IMR-90 (cell line): ENCODE results near the gene NPTX2. TPM values are rescaled to one million over a fixed set of nuclear protein-coding genes. Genes with fewer than 3 reads are reported as not detected.

Experiments
- ATAC-seq: fragments of 200-7000 bp; cut with Tn5 transposase; 2 replicates; pipeline ENCODE4 v1.9.1; 2020; ENCODE audit warnings: low read depth, mild to moderate bottlenecking, moderate library complexity
- BruUV-seq: library from RNA; stranded (reverse); fragments of 400-500 nt; replicated peaks from 2 replicates; lab custom pipeline; 2021; lab: Mats Ljungman, UMichigan
- CTCF ChIA-PET: fragments of 300-600 bp; formaldehyde crosslinking; extraction: SDS; loops from one replicate; lab custom pipeline; 2021; ENCODE audit warnings: antibody characterized with exemption; lab: Yijun Ruan, JAX
- POLR2A ChIA-PET: fragments of 300-600 bp; sonication (Branson Sonifier 250); formaldehyde crosslinking; loops from one replicate; lab custom pipeline; 2022; ENCODE audit warnings: antibody characterized with exemption; ENCODE audit not compliant: unreplicated experiment; lab: Charles Lee
- DNase-seq: peaks from one replicate; pipeline ENCODE4 v3.0.0; 2013
- H2AFZ ChIP-seq: replicated peaks from 2 replicates; pipeline ENCODE3; 2013; ENCODE audit warnings: low read length, mild to moderate bottlenecking; ENCODE audit not compliant: poor library complexity
- H2AK5ac ChIP-seq: 2 replicates; pipeline ENCODE4 v1.6.1; 2013; ENCODE audit warnings: low read depth, low read length, inconsistent platforms
- H2AK9ac ChIP-seq: replicated peaks from 2 replicates; pipeline ENCODE3; 2013; ENCODE audit warnings: mild to moderate bottlenecking, low read depth, low read length, moderate library complexity; ENCODE audit not compliant: poor library complexity
- H2BK120ac ChIP-seq: 2 replicates; pipeline ENCODE4 v1.6.1; 2013; ENCODE audit warnings: low read depth, low read length, inconsistent platforms
- H2BK15ac ChIP-seq: 3 replicates; pipeline ENCODE4 v1.6.1; 2013; ENCODE audit warnings: low read depth, low read length, inconsistent platforms
- H2BK20ac ChIP-seq: 2 replicates; pipeline ENCODE4 v1.6.1; 2013; ENCODE audit warnings: low read depth, mild to moderate bottlenecking, inconsistent platforms, low read length, moderate library complexity
- H2BK5ac ChIP-seq: 2 replicates; pipeline ENCODE4 v1.6.1; 2013; ENCODE audit warnings: mild to moderate bottlenecking, low read depth, low read length, inconsistent platforms; ENCODE audit not compliant: poor library complexity, severe bottlenecking
- H3K14ac ChIP-seq: replicated peaks from 2 replicates; pipeline ENCODE4 v1.6.1; 2013; ENCODE audit warnings: low read depth, low read length, inconsistent platforms
- H3K18ac ChIP-seq: 2 replicates; pipeline ENCODE4 v1.6.1; 2013; ENCODE audit warnings: low read depth, low read length, control low read depth
- H3K23ac ChIP-seq: 2 replicates; pipeline ENCODE4 v1.6.1; 2013; ENCODE audit warnings: low read depth, low read length, inconsistent platforms
- H3K27ac ChIP-seq: 2 replicates; pipeline ENCODE4 v1.5.1; 2013; ENCODE audit warnings: mild to moderate bottlenecking, control low read depth, low read length; ENCODE audit not compliant: insufficient read depth
- H3K27me3 ChIP-seq: 2 replicates; pipeline ENCODE4 v1.6.1; 2013; ENCODE audit warnings: low read length; ENCODE audit not compliant: control insufficient read depth, insufficient read depth
- H3K36me3 ChIP-seq: 2 replicates; pipeline ENCODE4 v1.6.1; 2013; ENCODE audit warnings: low read length, mixed read lengths; ENCODE audit not compliant: control insufficient read depth, insufficient read depth
- H3K4ac ChIP-seq: 2 replicates; pipeline ENCODE4 v1.6.1; 2013; ENCODE audit warnings: low read depth, low read length, inconsistent platforms
- H3K4me1 ChIP-seq: 2 replicates; pipeline ENCODE4 v1.6.1; 2013; ENCODE audit warnings: low read length, mixed read lengths; ENCODE audit not compliant: control insufficient read depth, insufficient read depth
- H3K4me2 ChIP-seq: 2 replicates; pipeline ENCODE4 v1.6.1; 2013; ENCODE audit warnings: low read depth, mild to moderate bottlenecking, control low read depth, low read length, moderate library complexity
- H3K4me3 ChIP-seq: 2 replicates; pipeline ENCODE4 v1.5.1; 2013; ENCODE audit warnings: low read depth, mild to moderate bottlenecking, control low read depth, low read length, moderate library complexity; ENCODE audit not compliant: insufficient read depth
- H3K56ac ChIP-seq: 2 replicates; pipeline ENCODE4 v1.6.1; 2013; ENCODE audit warnings: low read length, inconsistent platforms; ENCODE audit not compliant: insufficient read depth; ENCODE audit errors: extremely low read depth
- H3K79me1 ChIP-seq, 2 experiments: 2 replicates each; pipeline ENCODE4 v1.6.1; 2013; ENCODE audit warnings: low read length in 2 of 2, inconsistent platforms in 1 of 2, low read depth in 1 of 2
- H3K9ac ChIP-seq: 2 replicates; pipeline ENCODE4 v1.6.1; 2013; ENCODE audit warnings: low read depth, low read length, control low read depth
- H3K9me1 ChIP-seq: 2 replicates; pipeline ENCODE4 v1.6.1; 2013; ENCODE audit warnings: low read length, inconsistent platforms; ENCODE audit not compliant: insufficient read depth
- H3K9me3 ChIP-seq: 2 replicates; pipeline ENCODE4 v1.6.1; 2013; ENCODE audit warnings: low read length; ENCODE audit not compliant: control insufficient read depth, insufficient read depth
- H4K20me1 ChIP-seq: 2 replicates; pipeline ENCODE4 v1.6.1; 2013; ENCODE audit warnings: low read length, inconsistent platforms; ENCODE audit not compliant: insufficient read depth
- H4K5ac ChIP-seq: 2 replicates; pipeline ENCODE4 v1.6.1; 2013; ENCODE audit warnings: mild to moderate bottlenecking, low read depth, low read length, control low read depth
- H4K8ac ChIP-seq, 2 experiments: 2 replicates each; pipeline ENCODE4 v1.6.1; 2013; ENCODE audit warnings: low read depth in 2 of 2, low read length in 2 of 2, control low read depth in 1 of 2, inconsistent platforms in 1 of 2
- H4K91ac ChIP-seq: 2 replicates; pipeline ENCODE4 v1.6.1; 2013; ENCODE audit warnings: low read depth, low read length, inconsistent platforms; ENCODE audit not compliant: insufficient read depth
- MAFK ChIP-seq: IDR thresholded peaks from 2 replicates; pipeline ENCODE4 v1.6.1; 2012; ENCODE audit warnings: low read depth, low read length, improper control_type of control experiment
- MXI1 ChIP-seq: IDR thresholded peaks from 2 replicates; pipeline ENCODE4 v1.6.1; 2012; ENCODE audit warnings: low read depth, mild to moderate bottlenecking, low read length, moderate library complexity, borderline replicate concordance
- POLR2A ChIP-seq: IDR thresholded peaks from 2 replicates; pipeline ENCODE4 v1.6.1; 2012; ENCODE audit warnings: mild to moderate bottlenecking, low read depth, low read length
- RFX5 ChIP-seq: IDR thresholded peaks from 2 replicates; pipeline ENCODE4 v1.8.0; 2012; ENCODE audit warnings: low read depth, mild to moderate bottlenecking, low read length, moderate library complexity
- WGBS, 2 experiments: methylation state at CpG; one replicate each; pipeline versions ENCODE4 v1.1.5 to v1.1.7; 2013; ENCODE audit warnings: missing lambda C conversion rate in 2 of 2; ENCODE audit not compliant: insufficient read length in 1 of 2; ENCODE audit errors: extremely low coverage in 2 of 2; 5-methylcytosine and 5-hydroxymethylcytosine counted together
- dilution Hi-C: fragments of 300-500 bp; cut with HindIII; formaldehyde crosslinking; loops from one replicate; pipeline ENCODE4 v1.14.3; 2018; ENCODE audit warnings: low sequenced_read_pairs; ENCODE audit not compliant: unreplicated experiment
- in situ Hi-C: fragments of 300-500 bp; cut with MboI; formaldehyde crosslinking; loops from 3 replicates; pipeline ENCODE4 v1.14.3; 2019; ENCODE audit warnings: low sequenced_read_pairs, inconsistent platforms, mixed read lengths
- intact Hi-C: fragments of 100-400 bp; cut with micrococcal nuclease; formaldehyde crosslinking; loops from 2 replicates; pipeline ENCODE4 v1.10.0; 2022
- polyA plus RNA-seq, 3 experiments: library from polyadenylated mRNA; depleted of rRNA; stranded (reverse); fragments of >200 nt; gene quantifications; 2 replicates each; pipeline ENCODE4 v1.2.3, GENCODE V29; 2012; ENCODE audit warnings: low replicate concordance in 1 of 3
- total RNA-seq: library from RNA; depleted of rRNA; stranded (reverse); fragments of >200 nt; gene quantifications from 2 replicates; pipeline ENCODE4 v1.2.3, GENCODE V29; 2012

The NPTX2 gene
- total and polyA plus RNA-seq, 2 of the 4 experiments (the other 2 are of a cell fraction), result under 0.01 to 0.03 TPM

DNA sequence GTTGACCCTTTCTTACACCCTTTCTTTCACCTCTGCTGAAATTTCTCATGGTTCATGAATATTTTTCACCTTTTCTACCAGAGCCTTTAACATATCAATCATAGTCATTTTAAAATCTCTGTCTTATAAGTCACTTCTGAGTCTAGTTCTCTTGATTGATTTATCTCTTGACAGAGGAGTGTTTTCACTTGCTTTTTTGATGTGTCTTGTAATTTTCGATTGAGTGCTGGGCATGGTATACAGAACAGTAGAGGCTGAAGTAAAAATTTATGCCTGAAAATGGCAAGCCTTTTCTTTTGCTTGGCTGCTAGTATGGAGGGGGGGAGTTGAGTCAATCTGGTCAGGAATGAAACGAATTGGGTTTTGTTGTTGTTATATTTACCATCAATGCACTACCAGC, 41.2 kb upstream of the NPTX2 start:
- no peak for ATAC-seq

More for the DNA sequence above, 41.2 kb upstream of the NPTX2 start:
- WGBS, 2 experiments, result no CpG with 5 or more reads among the region's 2 CpGs
- Histone ChIP-seq H3K79me1 (no peaks in the 10 kb centered on the region), H2AFZ (no peak overlapping the region), H3K27me3 (no peaks in the 10 kb centered on the region), H3K36me3 (no peaks in the 10 kb centered on the region), H2BK15ac (no peak overlapping the region), H3K4me2 (no peak overlapping the region), H4K5ac (no peak overlapping the region), H4K91ac (no peak overlapping the region), H2AK9ac (no peak overlapping the region), H2BK20ac (no peak overlapping the region), H4K20me1 (no peaks in the 10 kb centered on the region), H2AK5ac (no peak overlapping the region), H3K18ac (no peak overlapping the region), H3K9ac (no peak overlapping the region), H3K14ac (no peak overlapping the region), H4K8ac (no peak overlapping the region), H3K9me1 (no peaks in the 10 kb centered on the region), H2BK120ac (no peak overlapping the region), H3K4me1 (no peaks in the 10 kb centered on the region), H3K4ac (no peak overlapping the region), H3K56ac (no peak overlapping the region), H3K27ac (no peak overlapping the region), H3K23ac (no peak overlapping the region), H3K4me3 (no peak overlapping the region), H2BK5ac (no peak overlapping the region), H3K9me3 (peaks cover 19% of the 10 kb centered on the region; the same call in 1 of the 2 replicates)
- ChIA-PET CTCF (no interaction called here), POLR2A (no interaction called here)
- dilution Hi-C loops (no loop called here), in situ Hi-C loops (no loop called here), intact Hi-C loops (no loop called here)
- BruUV-seq, result no TSS peak
- TF ChIP-seq RFX5 (no peak), MAFK (no peak), MXI1 (no peak), POLR2A (no peak)
- DNase-seq, result no peak
